T47D (cell line): Measurements from ENCODE around the gene TMEM38A.

ENCODE experiments used
- DNase-seq, 2 experiments: peaks; one replicate each; pipeline versions ENCODE4 v3.0.0 to v3.0.0-alpha.2; 2011 to 2012; ENCODE audit warnings: low read depth in 1 of 2, low spot score in 1 of 2
- JUND ChIP-seq: IDR thresholded peaks from 2 replicates; pipeline ENCODE4 v1.6.1; 2012; ENCODE audit warnings: low read depth
- in situ Hi-C: cut with HindIII; loops from 2 replicates; pipeline ENCODE4 v1.10.0; 2016; ENCODE audit warnings: low sequenced_read_pairs, low pct_unique_long_range_greater_than_20kb

Gene TMEM38A

GRCh38 chr19:16625163-16625958 lies 35.6 kb upstream of the TMEM38A start:
- TF ChIP-seq JUND: no peak
- in situ Hi-C loops: no loop called here
- DNase-seq: no peak

- in situ Hi-C loops: no loop called here
- no peak for DNase-seq
- TF ChIP-seq JUND: no peak
Observed at GRCh38 chr19:16626796-16627192, 34.1 kb upstream of the TMEM38A start.

DNA sequence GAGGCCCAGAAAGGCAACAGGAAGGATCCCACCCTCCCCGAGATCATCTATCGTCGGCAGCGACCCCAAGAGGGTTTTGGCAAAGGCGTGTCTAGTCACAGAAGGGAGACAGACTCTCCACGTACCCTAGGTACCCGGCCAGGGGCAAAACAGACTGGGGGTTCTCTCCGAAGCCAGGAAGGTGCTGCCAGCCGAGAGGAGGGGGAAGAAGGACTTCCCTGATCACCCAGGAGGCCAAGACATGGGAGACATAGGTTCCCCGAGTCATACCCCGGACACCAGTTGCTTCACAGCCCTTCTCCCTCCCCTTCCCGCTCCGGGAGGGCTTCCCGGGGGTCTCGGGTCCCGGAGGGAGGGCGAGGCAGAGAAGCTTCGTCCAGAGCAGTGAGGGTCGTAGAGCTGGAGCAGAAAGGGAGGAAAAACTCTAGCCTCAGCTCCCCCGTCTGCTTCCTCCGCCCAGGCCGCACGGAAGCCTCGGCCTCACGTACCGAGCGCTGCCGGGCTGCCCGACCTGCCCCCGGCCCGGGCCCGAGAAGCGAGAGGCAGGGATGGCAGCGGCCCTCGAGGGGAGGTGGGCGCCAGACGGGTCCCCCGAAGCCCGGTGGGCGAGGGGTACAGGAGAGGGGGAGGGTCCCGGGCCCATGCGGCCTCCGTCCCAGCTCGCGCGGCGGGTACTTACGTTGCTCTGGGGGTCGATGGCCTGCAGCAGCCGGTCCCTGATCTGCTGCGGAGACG lies 33.6 kb upstream of the TMEM38A start:
- no peak for TF ChIP-seq JUND
- in situ Hi-C loops: no loop called here
- DNase-seq: no peak

DNA sequence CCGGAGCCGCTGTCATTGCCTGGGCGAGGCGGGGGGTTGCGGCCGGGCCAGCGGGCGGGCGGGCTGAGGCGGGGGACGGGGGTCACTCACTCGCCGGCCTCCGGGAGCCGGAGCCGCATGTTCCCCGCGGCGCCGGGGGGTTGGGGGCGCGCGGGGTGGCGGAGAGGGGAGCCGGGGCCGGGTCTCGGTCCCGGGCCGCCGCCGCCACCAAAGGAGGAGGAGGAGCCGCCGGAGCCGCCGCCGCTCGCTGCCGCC lies 33.1 kb upstream of the TMEM38A start:
- DNase-seq: no peak
- TF ChIP-seq JUND: no peak
- in situ Hi-C loops: no loop called here

DNA sequence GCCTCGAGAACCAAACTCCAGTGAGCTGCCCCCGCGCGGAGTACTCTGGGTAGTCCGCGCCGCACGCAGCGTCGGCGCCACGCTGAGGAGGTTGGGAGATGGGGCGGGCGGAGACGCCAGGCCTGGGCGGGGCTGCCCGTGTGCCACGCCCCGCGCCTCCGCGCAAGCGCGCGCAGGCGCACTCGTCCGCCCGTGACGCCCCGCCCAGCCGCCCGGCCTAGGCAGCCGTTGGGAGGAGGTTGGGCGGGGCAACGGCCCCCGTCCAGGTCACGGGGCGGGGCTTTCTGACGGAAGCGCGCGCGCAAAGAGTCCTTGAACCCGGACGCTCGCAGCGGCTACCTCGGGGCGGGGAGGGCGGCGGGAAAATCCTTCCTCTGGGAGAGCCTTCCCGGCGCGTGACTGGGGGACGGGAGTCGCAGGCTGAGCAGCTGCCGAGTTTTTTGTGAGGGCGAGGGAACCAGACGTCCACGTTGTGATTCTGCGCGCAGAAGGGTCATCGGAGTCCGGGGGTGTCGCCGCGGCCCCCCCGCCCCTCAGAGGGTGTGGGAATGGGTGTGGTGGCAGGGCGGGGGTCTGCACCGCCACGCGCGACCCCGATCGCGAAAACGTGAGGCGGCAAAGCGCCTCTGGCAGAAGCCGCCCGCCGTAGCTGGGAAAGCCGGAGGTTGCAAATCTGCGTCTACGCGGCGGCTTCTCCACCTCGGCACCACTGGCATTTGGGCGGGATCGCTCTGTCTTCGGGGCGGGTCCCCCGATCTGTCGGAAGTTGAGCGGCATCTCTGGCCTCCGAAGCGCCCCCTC lies 32.6 kb upstream of the TMEM38A start, which contains the start of gene MED26:
MED26 (minus strand) TSS at position 22 of the 801 bp plus-strand sequence. CDS start 261 bp downstream, outside the sequence.
- DNase-seq: peak; percentile 82 to 95
- in situ Hi-C loops: no loop called here
- TF ChIP-seq JUND: no peak

- no peak for TF ChIP-seq JUND
- DNase-seq: no peak
- in situ Hi-C loops: no loop called here
Observed at GRCh38 chr19:16628984-16629691, 31.8 kb upstream of the TMEM38A start.

DNA sequence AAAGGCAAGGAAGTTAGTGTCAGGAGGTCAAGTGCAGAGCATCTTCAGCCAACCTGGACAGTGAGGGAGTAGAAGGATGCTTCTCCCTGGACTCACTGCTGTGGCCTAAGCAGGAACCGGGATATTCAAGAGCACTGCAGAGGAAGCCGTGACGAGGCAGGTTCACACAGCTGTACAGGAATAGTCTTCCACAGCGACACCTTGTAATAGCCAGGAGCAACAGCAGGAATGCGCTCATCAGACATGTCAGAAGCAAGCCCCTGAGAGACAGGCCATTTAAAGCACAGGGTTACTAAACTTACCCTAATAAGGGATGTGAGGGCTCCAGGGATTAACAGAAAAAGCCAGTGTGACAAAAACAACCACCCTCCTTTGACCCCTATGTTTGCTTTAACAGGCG lies 29.5 kb upstream of the TMEM38A start:
- in situ Hi-C loops: no loop called here
- TF ChIP-seq JUND: no peak

DNA sequence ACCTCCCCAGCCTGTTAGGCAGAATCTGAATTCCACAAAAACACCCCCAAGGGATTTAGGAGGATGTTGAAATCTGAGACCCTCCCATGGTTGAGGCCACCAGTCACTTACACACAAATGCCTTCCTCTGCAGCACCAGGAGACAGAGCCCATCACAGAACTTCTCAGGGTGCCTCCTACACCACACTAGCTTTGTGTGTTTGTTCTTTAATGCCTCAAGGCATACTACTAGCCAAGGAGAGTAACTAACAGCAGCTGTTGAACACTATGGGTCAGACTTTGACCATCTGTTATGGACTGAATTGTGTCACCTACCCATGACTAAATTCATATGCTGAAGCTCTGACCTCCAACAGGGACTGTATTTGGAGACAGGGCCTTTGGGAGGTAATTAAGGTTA lies 23.4 kb upstream of the TMEM38A start:
- in situ Hi-C loops: no loop called here
- no peak for DNase-seq
- no peak for TF ChIP-seq JUND

More for the DNA sequence above, 29.5 kb upstream of the TMEM38A start:
- no peak for DNase-seq

DNA sequence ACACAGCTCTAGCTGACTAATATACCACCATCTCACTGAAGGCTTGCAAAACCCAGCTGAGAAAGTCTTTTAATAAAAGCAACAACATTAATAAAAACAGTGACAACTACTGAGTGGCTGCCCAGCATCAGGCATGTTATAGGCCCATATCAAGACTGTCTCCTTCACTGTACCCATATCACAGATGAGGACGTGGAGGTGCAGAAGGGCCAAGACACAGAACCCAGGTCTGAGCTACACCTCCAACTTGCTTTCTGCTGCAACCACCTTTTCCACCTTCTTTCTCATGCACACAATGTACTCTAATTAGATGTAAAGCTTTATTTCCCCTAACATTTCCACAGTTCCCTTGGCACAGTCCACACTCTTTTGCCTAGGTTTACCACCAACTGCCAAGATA lies 22.3 kb upstream of the TMEM38A start:
- no peak for DNase-seq
- no peak for TF ChIP-seq JUND
- in situ Hi-C loops: no loop called here

GRCh38 chr19:16640951-16641350 lies 20.0 kb upstream of the TMEM38A start:
- DNase-seq: no peak
- no peak for TF ChIP-seq JUND
- in situ Hi-C loops: no loop called here

DNA sequence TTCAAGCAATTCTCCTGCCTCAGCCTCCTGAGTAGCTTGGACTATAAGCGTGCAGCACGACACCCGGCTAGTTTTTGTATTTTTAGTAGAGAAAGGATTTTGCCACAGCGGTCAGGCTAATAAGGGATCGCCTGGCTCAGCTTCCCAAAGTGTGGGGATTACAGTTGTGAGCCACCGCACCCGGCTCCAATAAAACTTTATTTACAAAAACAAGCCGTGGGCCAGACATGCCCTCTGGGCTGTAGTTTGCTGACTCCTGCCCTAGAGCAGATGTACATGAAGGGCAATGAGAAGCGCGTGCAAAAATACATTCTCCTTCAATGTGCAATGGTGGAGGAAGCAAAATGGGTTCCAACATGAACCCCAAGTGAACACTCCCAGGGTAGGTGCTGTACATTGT lies 19.2 kb upstream of the TMEM38A start:
- in situ Hi-C loops: no loop called here
- no peak for TF ChIP-seq JUND
- no peak for DNase-seq

GRCh38 chr19:16645140-16645539 lies 15.8 kb upstream of the TMEM38A start:
- no peak for TF ChIP-seq JUND
- in situ Hi-C loops: no loop called here
- DNase-seq: no peak
